T-helper 2 cell treated with Interferon-gamma antibody and Interleukin-4, amounts not matched to agents 100 ng/mL and 5 ng/mL, for 36 hours (primary cell): ENCODE results near the gene TUBGCP5. TPM values are rescaled to one million over a fixed set of nuclear protein-coding genes. Genes with fewer than 3 reads are reported as not detected.
"Not testable (repeated sequence)": the region's sequence is repeated elsewhere in the genome, so short reads cannot be mapped to it uniquely, and the experiment has no call there.

Experiments used
- intact Hi-C: fragments of 100-400 bp; cut with micrococcal nuclease; formaldehyde crosslinking; loops from one replicate; pipeline ENCODE4 v1.15.1; 2023
- total RNA-seq: library from RNA; stranded (reverse); gene quantifications from 2 replicates; pipeline ENCODE4 v1.2.3, GENCODE V29; 2022

The TUBGCP5 gene
- total RNA-seq, 1 donor from 2014 or later, result 23.4 TPM

GRCh38 chr15:23043535-23043934 lies 4.2 kb upstream of the TUBGCP5 start:
- intact Hi-C loops, result not testable (repeated sequence)

DNA sequence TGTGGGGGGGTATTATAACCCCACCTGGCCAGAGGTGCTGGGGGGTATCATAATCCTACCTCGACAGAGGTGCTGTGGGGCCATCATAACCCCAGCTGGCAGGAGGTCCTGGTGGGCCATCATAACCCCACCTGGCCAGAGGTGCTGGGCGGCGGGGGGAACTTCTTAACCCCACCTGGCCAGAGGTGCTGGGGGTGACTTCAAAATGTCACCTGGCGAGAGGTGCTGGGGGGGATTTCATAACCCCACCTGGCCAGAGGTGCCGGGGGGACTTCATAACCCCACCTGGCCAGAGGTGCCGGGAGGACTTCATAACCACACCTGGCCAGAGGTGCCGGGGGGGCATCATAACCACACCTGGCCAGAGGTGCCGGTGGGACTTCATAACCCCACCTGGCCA lies 2.4 kb upstream of the TUBGCP5 start:
- intact Hi-C loops, result not testable (repeated sequence)

DNA sequence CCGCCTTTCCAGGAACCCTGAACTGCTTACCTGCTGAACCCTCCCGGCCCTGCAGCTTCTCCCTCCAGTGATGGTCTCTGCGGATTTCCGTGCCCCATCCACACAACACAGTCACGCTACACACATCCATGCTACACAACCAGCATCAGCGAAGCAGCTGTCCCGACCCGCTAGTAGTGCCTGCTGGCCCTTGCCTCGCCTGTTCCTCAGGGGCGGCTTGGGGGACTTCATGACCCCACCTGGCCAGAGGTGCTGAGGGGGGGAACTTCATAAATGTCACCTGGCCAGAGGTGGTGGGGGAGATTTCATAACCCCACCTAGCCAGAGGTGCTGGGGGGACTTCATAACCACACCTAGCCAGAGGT lies 530 bp upstream of the TUBGCP5 start:
- intact Hi-C loops, result loop anchor here (1.0 kb wide), 1 partner anchor 202 kb away; the partner anchor contains the start of gene NIPA2

- intact Hi-C loops, result loop anchor here (1.0 kb wide), 1 partner anchor 200 kb away; the partner anchor contains the start of gene NIPA2
Observed at GRCh38 chr15:23038726-23039142, 635 bp downstream of the TUBGCP5 start.

DNA sequence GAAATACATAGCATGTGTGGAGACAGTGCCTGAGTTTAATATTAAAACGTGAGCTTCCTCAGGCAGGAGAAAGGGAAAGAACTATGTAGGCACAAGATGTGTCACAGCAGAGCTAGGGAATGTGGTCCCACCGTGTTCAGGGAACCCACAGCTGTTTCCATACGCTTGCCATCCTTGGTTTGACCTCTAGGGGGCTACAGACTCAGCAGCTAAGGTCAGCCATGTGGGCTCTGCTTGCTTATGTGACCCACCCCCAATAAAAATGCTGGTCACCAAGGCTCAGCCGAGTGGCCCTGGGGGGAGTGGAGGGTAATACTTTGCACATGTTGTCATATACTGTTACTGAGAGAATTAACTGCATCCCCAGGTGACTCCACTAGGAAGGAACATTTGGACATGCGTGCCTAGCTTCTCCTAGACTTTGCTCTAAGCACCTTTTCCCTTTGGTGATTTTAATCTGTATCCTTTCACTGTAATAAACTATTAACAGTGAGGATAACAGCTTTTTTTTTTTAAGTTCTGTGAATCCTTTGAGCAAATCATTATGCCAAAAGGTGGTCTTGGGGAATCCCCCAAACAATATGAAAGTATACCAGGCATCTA lies 3.3 kb downstream of the TUBGCP5 start:
- intact Hi-C loops, result no loop called here

- intact Hi-C loops, result no loop called here
Observed at GRCh38 chr15:23033979-23034378, 5.4 kb downstream of the TUBGCP5 start.

- intact Hi-C loops, result no loop called here
Observed at GRCh38 chr15:23026218-23026617, 13.2 kb downstream of the TUBGCP5 start.

GRCh38 chr15:23022156-23022555 lies 17.2 kb downstream of the TUBGCP5 start:
- intact Hi-C loops, result no loop called here

DNA sequence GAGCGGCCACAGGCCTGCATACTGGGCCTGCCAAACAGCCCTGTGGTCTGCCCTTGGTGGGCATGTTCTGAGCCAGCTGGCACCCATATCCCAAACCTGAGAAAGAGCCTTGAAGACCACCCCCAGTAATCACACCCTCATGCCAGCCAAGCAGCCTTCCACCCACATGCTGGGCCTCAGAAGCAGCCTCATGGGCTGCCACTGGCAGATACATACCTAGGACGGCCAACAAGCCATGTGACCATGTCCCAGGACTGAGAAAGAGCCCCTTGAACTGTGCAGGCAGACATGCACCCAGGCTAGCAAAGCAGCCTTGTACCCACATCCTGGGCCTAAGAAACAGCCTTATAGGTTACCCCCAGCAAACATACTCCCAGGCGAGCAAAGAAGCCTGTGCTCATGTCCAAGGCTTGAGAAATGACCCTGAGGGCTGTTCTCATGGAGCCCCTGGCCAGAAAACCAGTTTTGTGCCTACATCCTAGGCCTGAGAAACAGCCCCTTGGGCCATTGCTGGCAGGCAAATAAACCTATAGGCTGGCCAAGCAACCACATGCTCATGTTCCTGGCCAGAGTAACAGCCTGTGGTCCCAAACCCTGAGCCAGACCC lies 24.9 kb downstream of the TUBGCP5 start:
- intact Hi-C loops, result no loop called here

GRCh38 chr15:23013681-23014080 lies 25.7 kb downstream of the TUBGCP5 start:
- intact Hi-C loops, result no loop called here

- intact Hi-C loops, result not testable (repeated sequence)
Observed at GRCh38 chr15:23012616-23013015, 26.8 kb downstream of the TUBGCP5 start.

DNA sequence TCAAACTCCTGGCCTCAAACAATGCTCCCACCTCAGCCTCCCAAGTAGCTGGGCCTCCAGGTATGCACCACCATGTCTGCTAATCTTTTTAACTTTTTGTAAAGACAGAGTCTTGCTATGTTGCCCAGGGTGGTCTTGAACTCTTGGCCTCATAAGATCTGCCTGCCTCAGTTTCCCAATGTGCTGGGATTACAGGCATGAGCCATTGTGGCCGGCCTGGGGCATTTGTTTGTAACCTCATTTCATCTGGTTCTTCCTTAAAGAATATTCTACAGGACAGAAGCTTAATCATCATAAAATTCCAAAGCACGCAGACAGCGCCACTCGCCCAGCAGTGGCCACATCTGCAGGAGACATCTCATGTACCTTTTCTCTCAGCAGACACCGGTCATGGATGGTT lies 35.6 kb downstream of the TUBGCP5 start:
- intact Hi-C loops, result no loop called here

DNA sequence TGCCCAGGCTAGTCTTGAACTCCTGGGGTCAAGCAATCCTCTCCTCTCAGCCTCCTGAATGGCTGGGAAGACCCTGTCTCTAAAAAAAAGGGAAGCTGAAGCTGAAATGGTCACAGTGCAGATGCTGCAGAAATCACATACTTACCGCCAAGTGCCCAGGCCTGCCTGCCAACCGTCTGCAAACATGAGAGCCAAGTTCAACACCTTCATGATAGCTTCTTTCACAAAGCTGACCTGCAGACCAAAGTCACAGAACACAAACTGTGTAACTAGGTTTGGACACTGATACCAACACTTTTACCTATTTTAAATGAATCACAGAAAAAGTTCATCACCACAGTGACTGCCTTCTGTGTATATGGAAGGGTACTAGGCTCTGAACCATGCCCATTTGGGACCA lies 36.4 kb downstream of the TUBGCP5 start:
- intact Hi-C loops, result no loop called here

DNA sequence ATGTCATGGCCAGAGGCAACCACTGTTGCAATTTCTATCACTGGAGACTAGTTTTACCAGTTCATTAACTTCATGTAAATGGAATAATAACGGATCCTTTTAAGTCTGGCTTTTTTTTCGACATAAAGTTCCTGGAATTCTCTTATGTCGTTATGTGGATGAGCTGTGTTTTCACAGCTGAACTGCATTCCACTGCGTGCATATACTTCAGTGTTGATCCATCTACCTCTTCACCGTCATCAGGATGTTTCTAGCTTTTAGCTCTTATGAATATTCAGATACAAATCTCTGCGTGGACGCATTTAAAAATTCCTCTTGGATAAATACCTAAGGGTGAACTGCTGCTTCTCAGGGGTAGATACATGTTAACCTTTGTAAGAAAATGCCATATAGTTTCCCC lies 43.6 kb downstream of the TUBGCP5 start:
- intact Hi-C loops, result no loop called here

DNA sequence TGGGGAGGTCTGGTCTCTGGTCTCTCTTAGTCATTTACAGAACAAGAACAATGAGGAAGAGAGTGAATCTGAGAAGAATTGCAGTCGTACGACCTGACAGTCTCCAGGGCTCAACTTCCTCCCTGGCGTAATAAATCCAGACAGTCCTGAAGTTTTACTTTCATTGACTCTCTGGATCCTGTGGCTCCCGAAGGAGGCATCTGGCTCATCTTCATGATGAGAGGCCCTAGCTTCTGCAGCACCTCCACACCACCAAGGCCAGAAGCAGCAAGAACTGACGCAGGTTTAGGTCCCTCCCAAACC lies 47.4 kb downstream of the TUBGCP5 start:
- intact Hi-C loops, result no loop called here

DNA sequence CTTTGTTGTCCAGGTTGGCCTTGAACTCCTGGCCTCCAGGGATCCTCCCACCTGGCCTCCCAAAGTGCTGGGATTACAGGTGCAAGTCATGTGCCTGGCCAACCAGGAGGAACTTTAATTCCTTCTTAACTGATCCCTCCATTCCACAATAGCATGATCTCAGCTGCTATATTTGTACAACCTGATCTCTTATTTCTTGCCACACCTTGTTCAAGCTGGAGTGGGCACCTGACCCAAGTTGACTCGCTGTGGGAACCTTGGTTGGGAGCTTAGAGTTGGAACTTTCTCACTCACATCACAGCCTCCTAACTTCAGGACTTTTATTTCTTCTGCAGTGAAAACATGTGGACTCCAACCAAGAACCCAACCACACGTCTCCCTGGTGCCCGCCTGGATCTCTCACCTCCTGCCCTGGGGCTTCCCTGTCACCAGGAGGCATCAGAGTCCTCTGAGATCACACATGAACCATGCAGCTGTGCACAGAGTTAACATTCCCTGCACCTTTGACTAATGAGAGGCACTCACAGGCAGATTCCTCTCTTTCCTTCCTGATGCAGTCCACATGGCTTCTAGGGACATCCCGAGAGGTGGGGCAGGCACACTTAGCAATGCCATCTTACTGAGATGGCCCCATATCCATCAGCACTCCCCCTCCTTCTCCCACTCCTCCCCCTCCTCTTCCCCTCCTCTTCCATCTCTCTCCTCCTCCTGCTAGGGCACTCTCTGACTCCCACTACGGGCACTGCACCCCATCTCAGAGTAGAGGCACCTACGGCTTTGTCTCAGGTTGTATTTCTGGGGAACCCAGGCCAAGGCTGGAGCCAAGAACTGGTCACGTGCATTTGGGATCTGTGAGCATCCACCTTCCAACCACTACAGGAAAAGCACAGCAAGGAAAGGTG lies 49.5 kb downstream of the TUBGCP5 start:
- intact Hi-C loops, result no loop called here

DNA sequence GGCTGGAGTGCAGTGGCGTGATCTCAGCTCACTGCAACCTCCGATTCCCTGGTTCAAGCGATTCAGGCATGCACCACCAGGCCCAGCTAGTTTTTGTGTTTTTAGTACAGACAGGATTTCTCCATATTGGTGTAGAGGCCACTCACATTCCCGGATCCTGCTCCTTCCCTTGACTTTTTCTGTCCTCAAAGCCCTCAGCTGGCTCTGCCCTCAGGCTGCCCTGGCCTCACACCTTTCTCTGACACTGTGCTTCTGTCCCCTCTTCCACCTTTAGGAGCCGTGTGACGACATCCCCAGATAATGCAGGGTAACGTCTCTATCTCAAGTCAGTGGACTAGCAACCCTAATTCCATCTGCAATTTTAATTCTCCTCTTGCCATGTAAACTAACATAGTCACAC lies 50.6 kb downstream of the TUBGCP5 start:
- intact Hi-C loops, result no loop called here

GRCh38 chr15:22981931-22982330 lies 57.4 kb downstream of the TUBGCP5 start:
- intact Hi-C loops, result not testable (repeated sequence)

GRCh38 chr15:22981051-22981840 lies 58.1 kb downstream of the TUBGCP5 start:
- intact Hi-C loops, result no loop called here

DNA sequence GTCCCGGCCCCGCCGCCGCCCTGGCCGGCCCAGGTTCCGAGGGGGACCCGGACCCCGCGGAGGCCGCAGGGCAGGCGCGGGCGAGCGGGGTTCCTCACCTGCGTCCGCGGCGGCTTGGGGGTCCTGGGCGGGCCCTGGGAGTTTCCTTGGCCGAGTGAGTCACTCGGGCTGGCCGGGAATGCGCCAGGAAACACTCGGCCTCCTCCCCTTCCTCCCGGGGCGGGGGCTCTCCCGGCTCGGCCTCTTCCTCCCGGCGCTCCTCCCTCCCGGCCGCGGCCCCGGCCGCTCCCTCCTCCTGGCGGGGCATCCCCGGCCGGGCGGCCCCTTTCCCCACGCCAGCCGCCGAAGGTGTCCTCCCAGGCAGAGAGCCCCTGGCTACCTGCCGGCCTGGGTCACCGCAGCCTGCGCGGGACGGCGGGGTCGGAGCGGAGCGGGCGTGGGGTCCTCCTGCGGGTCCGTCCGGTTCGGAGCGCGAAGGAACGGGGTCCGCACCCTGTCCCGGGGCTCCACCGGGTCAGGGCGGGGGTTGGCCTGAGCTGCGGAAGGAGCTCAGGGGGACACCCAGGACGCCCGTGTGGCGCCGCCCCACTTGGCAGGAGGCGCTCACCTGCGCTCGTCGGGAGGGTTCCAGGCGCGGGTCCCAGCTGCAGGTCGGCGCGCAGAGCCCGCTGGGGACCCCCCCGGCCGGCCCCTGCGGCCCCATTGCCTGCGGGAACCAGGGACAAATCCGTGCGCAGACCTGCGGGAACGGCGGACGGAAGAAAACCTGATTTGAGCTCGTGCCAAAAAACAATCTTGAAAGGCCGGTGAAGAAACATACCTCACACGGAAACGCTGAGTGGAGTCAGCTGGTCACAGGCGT lies 58.9 kb downstream of the TUBGCP5 start, which contains the start of gene CYFIP1:
TSS of gene CYFIP1 (minus strand) at position 180 of the 862 bp plus-strand sequence. CDS start 33,083 bp downstream, outside the sequence.
- intact Hi-C loops, result no loop called here
